ENCODE measurements around the gene SLC25A25.

- TF ChIP-seq CTCF (IDR thresholded peaks at IDR 0.05) (peak; percentile 42), EZH2phosphoT487 (IDR thresholded peaks at IDR 0.05) (no peak), EZH2 (IDR thresholded peaks at IDR 0.05) (no peak)
Observed at GRCh38 chr9:128020692-128021091, 47.3 kb upstream of the SLC25A25 start.
